ENCODE results near the gene CYSRT1.
"Not testable (repeated sequence)": the region's sequence is repeated elsewhere in the genome, so short reads cannot be mapped to it uniquely, and the experiment has no call there.

The CYSRT1 gene

GRCh38 chr9:137253717-137254623 lies 29.0 kb downstream of the CYSRT1 start:
- no peak for DNase-seq

- peak; percentile 92 for DNase-seq
These were observed 29.9 kb downstream of the CYSRT1 start, which contains the start of gene NELFB for GRCh38 chr9:137254624-137255447. TSS of gene NELFB (plus strand) at chr9:137255327.

- peak; percentile 70 for DNase-seq
These were observed 30.6 kb downstream of the CYSRT1 start for GRCh38 chr9:137255448-137256114.

- no peak for DNase-seq
These were observed 31.4 kb downstream of the CYSRT1 start for GRCh38 chr9:137256362-137256761.

- no peak for DNase-seq
These were observed 31.9 kb downstream of the CYSRT1 start for GRCh38 chr9:137256856-137257255.

GRCh38 chr9:137262173-137262908 lies 37.4 kb downstream of the CYSRT1 start:
- not testable (repeated sequence) for DNase-seq

- no peak for DNase-seq
These were observed 37.9 kb downstream of the CYSRT1 start for GRCh38 chr9:137262909-137263285.

- DNase-seq = no peak
These were observed 38.5 kb downstream of the CYSRT1 start for GRCh38 chr9:137263506-137263905.

- DNase-seq = no peak
These were observed 39.1 kb downstream of the CYSRT1 start for GRCh38 chr9:137264067-137264466.

GRCh38 chr9:137265496-137266161 lies 40.7 kb downstream of the CYSRT1 start:
- DNase-seq = no peak

GRCh38 chr9:137266162-137266527 lies 41.2 kb downstream of the CYSRT1 start:
- no peak for DNase-seq

GRCh38 chr9:137266585-137267453 lies 41.8 kb downstream of the CYSRT1 start:
- DNase-seq = no peak

GRCh38 chr9:137267933-137268355 lies 43.0 kb downstream of the CYSRT1 start:
- no peak for DNase-seq

GRCh38 chr9:137268538-137269201 lies 43.7 kb downstream of the CYSRT1 start:
- no peak for DNase-seq

- DNase-seq = no peak
These were observed 44.3 kb downstream of the CYSRT1 start for GRCh38 chr9:137269231-137269772.

GRCh38 chr9:137270929-137271695 lies 46.1 kb downstream of the CYSRT1 start:
- no peak for DNase-seq

- DNase-seq = no peak
These were observed 46.7 kb downstream of the CYSRT1 start for GRCh38 chr9:137271696-137272076.

- peak; percentile 56 for DNase-seq
These were observed 47.5 kb downstream of the CYSRT1 start for GRCh38 chr9:137272241-137273094.

All from NCI-H345 (cell line).